Natural killer cell treated with Interleukin-12 subunit alpha and Interleukin-12 subunit beta and Interleukin-15 and Interleukin-18, amount 100 ng/mL, for 72 hours (primary cell): Measurements from ENCODE around the gene DNASE1L2. TPM values are rescaled to one million over a fixed set of nuclear protein-coding genes. Genes with fewer than 3 reads are reported as not detected.
"Not testable (repeated sequence)": the region's sequence is repeated elsewhere in the genome, so short reads cannot be mapped to it uniquely, and the experiment has no call there.

Experiments used
- ATAC-seq, 2 donors: fragments of 150-1000 bp; cut with Tn5 transposase in 1 of 2; sonication (Bioruptor Pico), chemical (Tn5 transposase) in 1 of 2; 2 replicates each; pipeline ENCODE4 v1.10.0; 2021
- DNase-seq: peaks from one replicate; pipeline ENCODE4 v3.0.0; 2022; ENCODE audit warnings: low spot score
- H3K27ac Mint-ChIP-seq, 2 donors: 1 replicate in 1 of 2; 2 replicates in 1 of 2; pipeline ENCODE4 v1.8.0; 2022; ENCODE audit warnings: mixed read lengths in 2 of 2, mild to moderate bottlenecking in 1 of 2, moderate library complexity in 1 of 2
- H3K27me3 Mint-ChIP-seq, 2 donors: 1 replicate in 1 of 2; 2 replicates in 1 of 2; pipeline ENCODE4 v1.8.0; 2022; ENCODE audit warnings: mixed read lengths in 2 of 2
- H3K36me3 Mint-ChIP-seq: one replicate; pipeline ENCODE4 v1.8.0; 2022; ENCODE audit warnings: mixed read lengths
- H3K4me1 Mint-ChIP-seq, 2 donors: 1 replicate in 1 of 2; 2 replicates in 1 of 2; pipeline ENCODE4 v1.8.0; 2022; ENCODE audit warnings: low read depth in 2 of 2, mixed read lengths in 2 of 2, mild to moderate bottlenecking in 1 of 2
- H3K4me3 Mint-ChIP-seq: one replicate; pipeline ENCODE4 v1.8.0; 2022; ENCODE audit warnings: mixed read lengths
- H3K9me3 Mint-ChIP-seq: 2 replicates; pipeline ENCODE4 v1.8.0; 2022; ENCODE audit warnings: mixed read lengths
- total RNA-seq, 2 donors: library from RNA; stranded (reverse); gene quantifications; one replicate each; pipeline ENCODE4 v1.2.3, GENCODE V29; 2022

DNASE1L2 gene
- total RNA-seq, 2 donors from 2014 or later, result 0.88 to 3.5 TPM

- peaks cover 16% of the 10 kb centered on the region for H3K36me3 Mint-ChIP-seq
- H3K4me3 Mint-ChIP-seq, result peak overlapping the region; percentile 94
- peak; percentile 92 for DNase-seq
- H3K27me3 Mint-ChIP-seq, H3K9me3 Mint-ChIP-seq: not testable (repeated sequence)
- peaks cover 37% of the 10 kb centered on the region in 2 donors for H3K4me1 Mint-ChIP-seq
- H3K27ac Mint-ChIP-seq, result peak overlapping the region; percentile 94 to 96
- ATAC-seq, result peak; percentile 84 to 87
Measured at GRCh38 chr16:2267505-2267912, 31.3 kb downstream of the DNASE1L2 start.

GRCh38 chr16:2267913-2268666 lies 31.8 kb downstream of the DNASE1L2 start, which contains the start of gene RNPS1:
Gene RNPS1, minus strand, starts transcription at chr16:2268126. Its CDS starts 3,483 bp downstream, at chr16:2264643.
- Mint-ChIP-seq H3K4me1 (peaks cover 34 to 37% of the 10 kb centered on the region in 2 donors), H3K27ac (peak within 1 kb of the TSS; percentile 94 to 96), H3K27me3 (no peaks in the 10 kb centered on the region), H3K4me3 (peak within 1 kb of the TSS; percentile 94), H3K36me3 (peaks cover 11% of the 10 kb centered on the region), H3K9me3 (no peaks in the 10 kb centered on the region)
- peak; percentile 95 for ATAC-seq
- peak; percentile 98 for DNase-seq

- DNase-seq (peak; percentile 49), ATAC-seq (no peak)
- Mint-ChIP-seq H3K27me3 (no peaks in the 10 kb centered on the region), H3K4me1 (peaks cover 24 to 27% of the 10 kb centered on the region in 2 donors), H3K4me3 (peak overlapping the region; percentile 94), H3K9me3 (no peaks in the 10 kb centered on the region), H3K27ac (no peak overlapping the region), H3K36me3 (peaks cover 8% of the 10 kb centered on the region)
Measured at GRCh38 chr16:2270070-2270462, 33.8 kb downstream of the DNASE1L2 start.

- peak; percentile 55 for DNase-seq
- peaks cover 6% of the 10 kb centered on the region for H3K36me3 Mint-ChIP-seq
- H3K27ac Mint-ChIP-seq, result no peak overlapping the region
- ATAC-seq, result no peak
- H3K27me3 Mint-ChIP-seq, result no peaks in the 10 kb centered on the region
- no peak overlapping the region for H3K4me3 Mint-ChIP-seq
- no peaks in the 10 kb centered on the region for H3K9me3 Mint-ChIP-seq
- peaks cover 18 to 19% of the 10 kb centered on the region in 2 donors for H3K4me1 Mint-ChIP-seq
Measured at GRCh38 chr16:2270588-2271470, 34.6 kb downstream of the DNASE1L2 start.

- ATAC-seq (no peak), DNase-seq (peak; percentile 54)
- no peaks in the 10 kb centered on the region for H3K9me3 Mint-ChIP-seq
- H3K27ac Mint-ChIP-seq, result no peak overlapping the region
- no peaks in the 10 kb centered on the region for H3K27me3 Mint-ChIP-seq
- H3K36me3 Mint-ChIP-seq, result peaks cover 1% of the 10 kb centered on the region
- peaks cover 9 to 10% of the 10 kb centered on the region in 2 donors for H3K4me1 Mint-ChIP-seq
- H3K4me3 Mint-ChIP-seq, result no peak overlapping the region
Measured at GRCh38 chr16:2271848-2272461, 35.7 kb downstream of the DNASE1L2 start.

GRCh38 chr16:2273484-2273883 lies 37.2 kb downstream of the DNASE1L2 start:
- Mint-ChIP-seq H3K4me1 (peaks cover 6 to 8% of the 10 kb centered on the region in 2 donors), H3K27me3 (no peaks in the 10 kb centered on the region), H3K36me3 (no peaks in the 10 kb centered on the region), H3K9me3 (no peaks in the 10 kb centered on the region), H3K27ac (no peak overlapping the region), H3K4me3 (no peak overlapping the region)
- ATAC-seq, result no peak
- DNase-seq, result no peak

GRCh38 chr16:2273931-2274330 lies 37.7 kb downstream of the DNASE1L2 start:
- no peaks in the 10 kb centered on the region for H3K36me3 Mint-ChIP-seq
- no peaks in the 10 kb centered on the region for H3K9me3 Mint-ChIP-seq
- no peak overlapping the region for H3K4me3 Mint-ChIP-seq
- no peak for DNase-seq
- no peak overlapping the region for H3K27ac Mint-ChIP-seq
- H3K27me3 Mint-ChIP-seq, result no peaks in the 10 kb centered on the region
- H3K4me1 Mint-ChIP-seq, result peaks cover 6 to 8% of the 10 kb centered on the region in 2 donors
- ATAC-seq, result no peak

- no peaks in the 10 kb centered on the region for H3K9me3 Mint-ChIP-seq
- H3K27me3 Mint-ChIP-seq, result no peaks in the 10 kb centered on the region
- no peak overlapping the region for H3K27ac Mint-ChIP-seq
- H3K4me1 Mint-ChIP-seq, result no peaks in the 10 kb centered on the region
- no peaks in the 10 kb centered on the region for H3K36me3 Mint-ChIP-seq
- H3K4me3 Mint-ChIP-seq, result no peak overlapping the region
- DNase-seq (peak; percentile 40), ATAC-seq (no peak)
Measured at GRCh38 chr16:2275476-2276367, 39.5 kb downstream of the DNASE1L2 start.

GRCh38 chr16:2276368-2277195 lies 40.3 kb downstream of the DNASE1L2 start:
- Mint-ChIP-seq H3K27me3 (no peaks in the 10 kb centered on the region), H3K36me3 (no peaks in the 10 kb centered on the region), H3K4me3 (no peak overlapping the region), H3K4me1 (no peaks in the 10 kb centered on the region), H3K9me3 (no peaks in the 10 kb centered on the region), H3K27ac (no peak overlapping the region)
- ATAC-seq, result no peak
- peak; percentile 20 for DNase-seq

GRCh38 chr16:2277466-2278271 lies 41.4 kb downstream of the DNASE1L2 start:
- DNase-seq (peak; percentile 51), ATAC-seq (no peak)
- Mint-ChIP-seq H3K27ac (no peak overlapping the region), H3K4me3 (no peak overlapping the region), H3K36me3 (no peaks in the 10 kb centered on the region), H3K9me3 (no peaks in the 10 kb centered on the region), H3K27me3 (no peaks in the 10 kb centered on the region), H3K4me1 (no peaks in the 10 kb centered on the region)

GRCh38 chr16:2278272-2278608 lies 42.0 kb downstream of the DNASE1L2 start:
- Mint-ChIP-seq H3K27ac (no peak overlapping the region), H3K4me3 (no peak overlapping the region), H3K9me3 (no peaks in the 10 kb centered on the region), H3K36me3 (no peaks in the 10 kb centered on the region), H3K4me1 (no peaks in the 10 kb centered on the region), H3K27me3 (no peaks in the 10 kb centered on the region)
- ATAC-seq (no peak), DNase-seq (no peak)
